GM12878 (cell line): ENCODE results near the gene SCRN2. TPM values are rescaled to one million over a fixed set of nuclear protein-coding genes. Genes with fewer than 3 reads are reported as not detected.
A peak's percentile ranks its signal among the peaks of the same experiment; 100 is the strongest.

Experiments
- CBFB ChIP-seq: IDR thresholded peaks from 2 replicates; pipeline ENCODE4 v1.6.1; 2016; ENCODE audit warnings: antibody characterized with exemption, low read depth
- CREB1 ChIP-seq: IDR thresholded peaks from 2 replicates; pipeline ENCODE4 v1.6.1; 2012; ENCODE audit warnings: low read depth, mild to moderate bottlenecking, inconsistent platforms
- DPF2 ChIP-seq: fragments of 450-650 bp; IDR thresholded peaks from 2 replicates; pipeline ENCODE4 v1.6.1; 2017; ENCODE audit warnings: mild to moderate bottlenecking
- ETV6 ChIP-seq, 2 experiments: fragments of 450-650 bp in 1 of 2; IDR thresholded peaks in 1 of 2; conservative IDR thresholded peaks in 1 of 2; 2 replicates each; pipeline ENCODE4 v1.6.1; 2014; ENCODE audit warnings: antibody characterized with exemption in 1 of 2, borderline replicate concordance in 1 of 2, low read depth in 1 of 2, mild to moderate bottlenecking in 1 of 2, moderate library complexity in 1 of 2
- MYB ChIP-seq: fragments of 150-350 bp; IDR thresholded peaks from 2 replicates; pipeline ENCODE4 v1.6.1; 2014; ENCODE audit warnings: mild to moderate bottlenecking, low read depth, low read length, borderline replicate concordance
- NFYB ChIP-seq: IDR thresholded peaks from 2 replicates; pipeline ENCODE4 v1.6.1; 2011; ENCODE audit warnings: low read depth, mild to moderate bottlenecking, low read length, improper control_type of control experiment, moderate library complexity; ENCODE audit not compliant: insufficient read depth
- RAD21 ChIP-seq: IDR thresholded peaks from 2 replicates; pipeline ENCODE4 v1.6.1; 2011; ENCODE audit warnings: mild to moderate bottlenecking, low read depth, low read length, moderate library complexity; ENCODE audit not compliant: insufficient read depth
- RB1 ChIP-seq: fragments of 450-650 bp; formaldehyde crosslinking; IDR thresholded peaks from 2 replicates; pipeline ENCODE4 v1.6.1; 2017; ENCODE audit warnings: mild to moderate bottlenecking, borderline replicate concordance
- RCOR1 ChIP-seq: conservative IDR thresholded peaks from 2 replicates; pipeline ENCODE4 v1.6.1; 2012; ENCODE audit warnings: low read depth, low read length, improper control_type of control experiment
- RELA ChIP-seq: fragments of 450-650 bp; IDR thresholded peaks from 2 replicates; pipeline ENCODE4 v1.8.0; 2014; ENCODE audit warnings: borderline replicate concordance; ENCODE audit not compliant: partially characterized antibody
- TBL1XR1 ChIP-seq: IDR thresholded peaks from 2 replicates; pipeline ENCODE4 v1.6.1; 2012; ENCODE audit warnings: low read depth, low read length, improper control_type of control experiment
- polyA plus RNA-seq, 11 experiments: library from polyadenylated mRNA; depleted of rRNA in 4 of 11; unstranded in 6 of 11; stranded (reverse) in 5 of 11; fragments of >200 nt; fragmentation: Nextera tagmentation in 4 of 11; fragmentation: Illumina TruSeq in 1 of 11; extraction: Ambion mirVana in 4 of 11; extraction: Trizol in 1 of 11; gene quantifications; 1 replicate in 1 of 11; 2 replicates in 10 of 11; pipeline versions ENCODE4 v1.2.1 to v1.2.3, GENCODE V29; 2011 to 2016; ENCODE audit warnings: inconsistent platforms in 2 of 11, missing spikeins in 2 of 11, low read depth in 1 of 11
- total RNA-seq, 4 experiments: library from RNA; depleted of rRNA in 3 of 4; stranded (reverse); fragments of >200 nt in 3 of 4; fragmentation: Illumina TruSeq in 1 of 4; extraction: Trizol in 1 of 4; gene quantifications; 2 replicates each; pipeline versions ENCODE4 v1.2.1 to v1.2.3, GENCODE V29; 2013 to 2021
- TF ChIP-seq, protein P1 (sequence below): fragments of 450-650 bp; IDR thresholded peaks from 2 replicates; pipeline ENCODE4 v1.6.1; 2016; ENCODE audit warnings: mild to moderate bottlenecking, moderate library complexity, borderline replicate concordance
- TF ChIP-seq, protein P2 (sequence below): IDR thresholded peaks from 2 replicates; pipeline ENCODE4 v1.6.1; 2011; ENCODE audit warnings: low read depth, low read length, improper control_type of control experiment, borderline replicate concordance
- TF ChIP-seq, protein P3 (sequence below): fragments of 450-650 bp; IDR thresholded peaks from 2 replicates; pipeline ENCODE4 v1.6.1; 2017; ENCODE audit warnings: mild to moderate bottlenecking, low read depth, inconsistent platforms; ENCODE audit not compliant: poor library complexity, severe bottlenecking
- TF ChIP-seq, protein P4 (sequence below): IDR thresholded peaks from 2 replicates; pipeline ENCODE4 v1.6.1; 2011; ENCODE audit warnings: borderline replicate concordance, low read depth, mild to moderate bottlenecking, moderate library complexity, mixed read lengths, low read length; ENCODE audit not compliant: insufficient read depth; ENCODE audit errors: extremely low read length
- TF ChIP-seq, protein P5 (sequence below): IDR thresholded peaks from 2 replicates; pipeline ENCODE4 v1.6.1; 2012; ENCODE audit warnings: mild to moderate bottlenecking, low read depth, low read length

SCRN2 gene
- total and polyA plus RNA-seq, 10 of the 15 experiments (the other 5 are each of a cell fraction or from before 2014, with no cell fraction given), result 0.34 to 33.3 (median 20.1) TPM

DNA sequence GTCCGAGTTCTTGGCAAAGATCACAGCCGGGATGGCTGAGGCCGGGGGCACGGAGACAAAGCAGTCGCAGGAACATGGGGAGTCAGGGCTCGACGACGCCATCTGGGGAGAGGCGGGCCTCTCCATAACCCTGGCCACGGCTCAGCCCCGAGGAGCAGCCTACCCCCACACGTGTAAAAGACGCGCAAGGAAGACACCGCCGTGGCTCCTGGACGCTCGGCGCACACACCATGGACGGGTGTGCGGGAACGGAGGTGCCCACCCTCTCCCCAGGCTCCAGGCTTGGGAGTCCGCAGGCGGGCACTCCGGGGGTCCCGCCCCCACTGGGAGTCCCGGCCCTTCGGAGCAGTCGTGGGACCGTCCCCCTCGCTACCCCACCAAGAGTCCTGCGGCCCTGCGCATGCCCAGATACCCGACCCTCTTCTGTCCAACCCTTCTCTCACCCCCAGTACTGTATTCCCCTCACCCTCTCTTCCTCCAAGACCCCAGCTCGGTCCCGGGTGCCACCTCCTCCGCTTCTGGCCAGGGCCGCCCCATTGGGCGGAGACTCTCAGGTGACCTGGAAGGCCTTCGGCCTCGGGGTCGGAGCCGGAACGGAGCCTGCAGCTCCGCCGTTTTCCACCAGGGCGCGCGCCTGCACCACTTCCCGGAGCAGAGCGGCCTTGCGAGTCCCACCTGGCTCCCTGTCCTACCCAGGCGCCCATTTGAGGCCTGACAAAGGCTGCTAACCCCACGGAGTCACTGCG is at the start of gene SCRN2 (continued):
- TF ChIP-seq, protein P1, sequence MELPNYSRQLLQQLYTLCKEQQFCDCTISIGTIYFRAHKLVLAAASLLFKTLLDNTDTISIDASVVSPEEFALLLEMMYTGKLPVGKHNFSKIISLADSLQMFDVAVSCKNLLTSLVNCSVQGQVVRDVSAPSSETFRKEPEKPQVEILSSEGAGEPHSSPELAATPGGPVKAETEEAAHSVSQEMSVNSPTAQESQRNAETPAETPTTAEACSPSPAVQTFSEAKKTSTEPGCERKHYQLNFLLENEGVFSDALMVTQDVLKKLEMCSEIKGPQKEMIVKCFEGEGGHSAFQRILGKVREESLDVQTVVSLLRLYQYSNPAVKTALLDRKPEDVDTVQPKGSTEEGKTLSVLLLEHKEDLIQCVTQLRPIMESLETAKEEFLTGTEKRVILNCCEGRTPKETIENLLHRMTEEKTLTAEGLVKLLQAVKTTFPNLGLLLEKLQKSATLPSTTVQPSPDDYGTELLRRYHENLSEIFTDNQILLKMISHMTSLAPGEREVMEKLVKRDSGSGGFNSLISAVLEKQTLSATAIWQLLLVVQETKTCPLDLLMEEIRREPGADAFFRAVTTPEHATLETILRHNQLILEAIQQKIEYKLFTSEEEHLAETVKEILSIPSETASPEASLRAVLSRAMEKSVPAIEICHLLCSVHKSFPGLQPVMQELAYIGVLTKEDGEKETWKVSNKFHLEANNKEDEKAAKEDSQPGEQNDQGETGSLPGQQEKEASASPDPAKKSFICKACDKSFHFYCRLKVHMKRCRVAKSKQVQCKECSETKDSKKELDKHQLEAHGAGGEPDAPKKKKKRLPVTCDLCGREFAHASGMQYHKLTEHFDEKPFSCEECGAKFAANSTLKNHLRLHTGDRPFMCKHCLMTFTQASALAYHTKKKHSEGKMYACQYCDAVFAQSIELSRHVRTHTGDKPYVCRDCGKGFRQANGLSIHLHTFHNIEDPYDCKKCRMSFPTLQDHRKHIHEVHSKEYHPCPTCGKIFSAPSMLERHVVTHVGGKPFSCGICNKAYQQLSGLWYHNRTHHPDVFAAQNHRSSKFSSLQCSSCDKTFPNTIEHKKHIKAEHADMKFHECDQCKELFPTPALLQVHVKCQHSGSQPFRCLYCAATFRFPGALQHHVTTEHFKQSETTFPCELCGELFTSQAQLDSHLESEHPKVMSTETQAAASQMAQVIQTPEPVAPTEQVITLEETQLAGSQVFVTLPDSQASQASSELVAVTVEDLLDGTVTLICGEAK, result peak; percentile 53; the same call in 1 of the 2 replicates
- TF ChIP-seq NFYB (peak; percentile 94), RELA (peak; percentile 55), RB1 (no peak), RCOR1 (0 out of 2 replicates have a peak, but pooled peaks have one; percentile 45), TBL1XR1 (no peak), CBFB (no peak), CREB1 (0 out of 2 replicates have a peak, but pooled peaks have one; percentile 26), RAD21 (peak; percentile 85), ETV6 (conservative IDR thresholded peaks at IDR 0.05 in 1 of 2, IDR thresholded peaks at IDR 0.05 in 1 of 2; ENCODE audit: borderline replicate concordance in 1 of 2, low read depth in 1 of 2) (no peak), DPF2 (no peak), MYB (no peak)
- TF ChIP-seq, protein P2, sequence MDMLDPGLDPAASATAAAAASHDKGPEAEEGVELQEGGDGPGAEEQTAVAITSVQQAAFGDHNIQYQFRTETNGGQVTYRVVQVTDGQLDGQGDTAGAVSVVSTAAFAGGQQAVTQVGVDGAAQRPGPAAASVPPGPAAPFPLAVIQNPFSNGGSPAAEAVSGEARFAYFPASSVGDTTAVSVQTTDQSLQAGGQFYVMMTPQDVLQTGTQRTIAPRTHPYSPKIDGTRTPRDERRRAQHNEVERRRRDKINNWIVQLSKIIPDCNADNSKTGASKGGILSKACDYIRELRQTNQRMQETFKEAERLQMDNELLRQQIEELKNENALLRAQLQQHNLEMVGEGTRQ, result no peak; the same call in 1 of the 2 replicates
- TF ChIP-seq, protein P3, sequence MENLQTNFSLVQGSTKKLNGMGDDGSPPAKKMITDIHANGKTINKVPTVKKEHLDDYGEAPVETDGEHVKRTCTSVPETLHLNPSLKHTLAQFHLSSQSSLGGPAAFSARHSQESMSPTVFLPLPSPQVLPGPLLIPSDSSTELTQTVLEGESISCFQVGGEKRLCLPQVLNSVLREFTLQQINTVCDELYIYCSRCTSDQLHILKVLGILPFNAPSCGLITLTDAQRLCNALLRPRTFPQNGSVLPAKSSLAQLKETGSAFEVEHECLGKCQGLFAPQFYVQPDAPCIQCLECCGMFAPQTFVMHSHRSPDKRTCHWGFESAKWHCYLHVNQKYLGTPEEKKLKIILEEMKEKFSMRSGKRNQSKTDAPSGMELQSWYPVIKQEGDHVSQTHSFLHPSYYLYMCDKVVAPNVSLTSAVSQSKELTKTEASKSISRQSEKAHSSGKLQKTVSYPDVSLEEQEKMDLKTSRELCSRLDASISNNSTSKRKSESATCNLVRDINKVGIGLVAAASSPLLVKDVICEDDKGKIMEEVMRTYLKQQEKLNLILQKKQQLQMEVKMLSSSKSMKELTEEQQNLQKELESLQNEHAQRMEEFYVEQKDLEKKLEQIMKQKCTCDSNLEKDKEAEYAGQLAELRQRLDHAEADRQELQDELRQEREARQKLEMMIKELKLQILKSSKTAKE, result no peak
- TF ChIP-seq, protein P4, sequence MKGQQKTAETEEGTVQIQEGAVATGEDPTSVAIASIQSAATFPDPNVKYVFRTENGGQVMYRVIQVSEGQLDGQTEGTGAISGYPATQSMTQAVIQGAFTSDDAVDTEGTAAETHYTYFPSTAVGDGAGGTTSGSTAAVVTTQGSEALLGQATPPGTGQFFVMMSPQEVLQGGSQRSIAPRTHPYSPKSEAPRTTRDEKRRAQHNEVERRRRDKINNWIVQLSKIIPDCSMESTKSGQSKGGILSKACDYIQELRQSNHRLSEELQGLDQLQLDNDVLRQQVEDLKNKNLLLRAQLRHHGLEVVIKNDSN, result peak; percentile 68
- TF ChIP-seq, protein P5, sequence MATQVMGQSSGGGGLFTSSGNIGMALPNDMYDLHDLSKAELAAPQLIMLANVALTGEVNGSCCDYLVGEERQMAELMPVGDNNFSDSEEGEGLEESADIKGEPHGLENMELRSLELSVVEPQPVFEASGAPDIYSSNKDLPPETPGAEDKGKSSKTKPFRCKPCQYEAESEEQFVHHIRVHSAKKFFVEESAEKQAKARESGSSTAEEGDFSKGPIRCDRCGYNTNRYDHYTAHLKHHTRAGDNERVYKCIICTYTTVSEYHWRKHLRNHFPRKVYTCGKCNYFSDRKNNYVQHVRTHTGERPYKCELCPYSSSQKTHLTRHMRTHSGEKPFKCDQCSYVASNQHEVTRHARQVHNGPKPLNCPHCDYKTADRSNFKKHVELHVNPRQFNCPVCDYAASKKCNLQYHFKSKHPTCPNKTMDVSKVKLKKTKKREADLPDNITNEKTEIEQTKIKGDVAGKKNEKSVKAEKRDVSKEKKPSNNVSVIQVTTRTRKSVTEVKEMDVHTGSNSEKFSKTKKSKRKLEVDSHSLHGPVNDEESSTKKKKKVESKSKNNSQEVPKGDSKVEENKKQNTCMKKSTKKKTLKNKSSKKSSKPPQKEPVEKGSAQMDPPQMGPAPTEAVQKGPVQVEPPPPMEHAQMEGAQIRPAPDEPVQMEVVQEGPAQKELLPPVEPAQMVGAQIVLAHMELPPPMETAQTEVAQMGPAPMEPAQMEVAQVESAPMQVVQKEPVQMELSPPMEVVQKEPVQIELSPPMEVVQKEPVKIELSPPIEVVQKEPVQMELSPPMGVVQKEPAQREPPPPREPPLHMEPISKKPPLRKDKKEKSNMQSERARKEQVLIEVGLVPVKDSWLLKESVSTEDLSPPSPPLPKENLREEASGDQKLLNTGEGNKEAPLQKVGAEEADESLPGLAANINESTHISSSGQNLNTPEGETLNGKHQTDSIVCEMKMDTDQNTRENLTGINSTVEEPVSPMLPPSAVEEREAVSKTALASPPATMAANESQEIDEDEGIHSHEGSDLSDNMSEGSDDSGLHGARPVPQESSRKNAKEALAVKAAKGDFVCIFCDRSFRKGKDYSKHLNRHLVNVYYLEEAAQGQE, result no peak
